ENCODE measurements around the gene DYRK1B.

DYRK1B gene

DNA sequence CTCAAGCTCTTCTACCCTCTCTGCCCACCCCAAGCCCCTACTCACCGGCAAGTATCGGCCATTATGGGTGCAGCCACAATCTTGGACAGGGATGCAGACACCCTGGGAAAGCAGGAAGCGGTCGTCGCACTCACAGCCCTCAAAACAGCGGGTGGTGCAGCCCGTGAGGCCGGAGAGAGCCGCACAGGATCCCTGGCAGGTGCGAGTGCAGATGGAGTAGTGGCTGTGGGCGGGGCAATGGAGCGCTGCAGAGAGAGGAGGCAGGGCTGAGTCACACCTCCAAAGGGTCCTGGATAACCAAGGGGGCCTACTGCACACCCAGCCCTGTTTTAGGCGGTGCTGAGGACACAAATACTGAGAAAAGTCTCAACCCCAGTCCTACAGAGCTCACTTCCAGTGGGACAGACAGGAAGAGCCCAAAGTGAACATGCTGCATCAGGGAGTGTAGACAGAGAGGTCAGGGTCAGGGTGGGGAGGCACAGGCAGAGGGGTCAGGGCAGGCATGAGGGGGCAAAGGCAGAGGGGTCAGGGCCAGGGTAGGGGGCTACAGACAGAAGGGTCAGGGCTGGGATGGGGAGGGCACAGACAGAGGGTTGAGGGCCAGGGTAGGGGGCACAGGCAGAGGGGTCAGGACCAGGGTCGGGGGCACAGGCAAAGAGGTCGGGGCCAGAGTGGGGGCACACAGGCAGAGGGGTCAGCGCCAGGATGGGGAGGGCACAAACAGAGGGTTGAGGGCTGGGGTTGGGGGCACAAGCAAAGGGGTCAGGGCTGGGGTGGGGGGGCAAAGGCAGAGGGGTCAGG lies 36.4 kb upstream of the DYRK1B start (continued):
- TF ChIP-seq, protein P1, sequence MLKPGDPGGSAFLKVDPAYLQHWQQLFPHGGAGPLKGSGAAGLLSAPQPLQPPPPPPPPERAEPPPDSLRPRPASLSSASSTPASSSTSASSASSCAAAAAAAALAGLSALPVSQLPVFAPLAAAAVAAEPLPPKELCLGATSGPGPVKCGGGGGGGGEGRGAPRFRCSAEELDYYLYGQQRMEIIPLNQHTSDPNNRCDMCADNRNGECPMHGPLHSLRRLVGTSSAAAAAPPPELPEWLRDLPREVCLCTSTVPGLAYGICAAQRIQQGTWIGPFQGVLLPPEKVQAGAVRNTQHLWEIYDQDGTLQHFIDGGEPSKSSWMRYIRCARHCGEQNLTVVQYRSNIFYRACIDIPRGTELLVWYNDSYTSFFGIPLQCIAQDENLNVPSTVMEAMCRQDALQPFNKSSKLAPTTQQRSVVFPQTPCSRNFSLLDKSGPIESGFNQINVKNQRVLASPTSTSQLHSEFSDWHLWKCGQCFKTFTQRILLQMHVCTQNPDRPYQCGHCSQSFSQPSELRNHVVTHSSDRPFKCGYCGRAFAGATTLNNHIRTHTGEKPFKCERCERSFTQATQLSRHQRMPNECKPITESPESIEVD (tag by site-specific recombination; IDR thresholded peaks at IDR 0.05) = no peak
- TF ChIP-seq OSR2 (tag by site-specific recombination; IDR thresholded peaks at IDR 0.05) (no peak), ZNF202 (tag by site-specific recombination; IDR thresholded peaks at IDR 0.05; ENCODE audit: borderline replicate concordance) (no peak), ZNF214 (tag by site-specific recombination; IDR thresholded peaks at IDR 0.05; ENCODE audit: borderline replicate concordance) (no peak), ZNF146 (tag by site-specific recombination; IDR thresholded peaks at IDR 0.05) (no peak), ZNF785 (tag by site-specific recombination; IDR thresholded peaks at IDR 0.05) (no peak), ZNF121 (tag by site-specific recombination; IDR thresholded peaks at IDR 0.05) (no peak), ZFP37 (tag by site-specific recombination; IDR thresholded peaks at IDR 0.05) (0 out of 2 replicates have a peak, but pooled peaks have one; percentile 36), ZNF37A (tag by site-specific recombination; IDR thresholded peaks at IDR 0.05) (no peak)
- TF ChIP-seq, protein P2, sequence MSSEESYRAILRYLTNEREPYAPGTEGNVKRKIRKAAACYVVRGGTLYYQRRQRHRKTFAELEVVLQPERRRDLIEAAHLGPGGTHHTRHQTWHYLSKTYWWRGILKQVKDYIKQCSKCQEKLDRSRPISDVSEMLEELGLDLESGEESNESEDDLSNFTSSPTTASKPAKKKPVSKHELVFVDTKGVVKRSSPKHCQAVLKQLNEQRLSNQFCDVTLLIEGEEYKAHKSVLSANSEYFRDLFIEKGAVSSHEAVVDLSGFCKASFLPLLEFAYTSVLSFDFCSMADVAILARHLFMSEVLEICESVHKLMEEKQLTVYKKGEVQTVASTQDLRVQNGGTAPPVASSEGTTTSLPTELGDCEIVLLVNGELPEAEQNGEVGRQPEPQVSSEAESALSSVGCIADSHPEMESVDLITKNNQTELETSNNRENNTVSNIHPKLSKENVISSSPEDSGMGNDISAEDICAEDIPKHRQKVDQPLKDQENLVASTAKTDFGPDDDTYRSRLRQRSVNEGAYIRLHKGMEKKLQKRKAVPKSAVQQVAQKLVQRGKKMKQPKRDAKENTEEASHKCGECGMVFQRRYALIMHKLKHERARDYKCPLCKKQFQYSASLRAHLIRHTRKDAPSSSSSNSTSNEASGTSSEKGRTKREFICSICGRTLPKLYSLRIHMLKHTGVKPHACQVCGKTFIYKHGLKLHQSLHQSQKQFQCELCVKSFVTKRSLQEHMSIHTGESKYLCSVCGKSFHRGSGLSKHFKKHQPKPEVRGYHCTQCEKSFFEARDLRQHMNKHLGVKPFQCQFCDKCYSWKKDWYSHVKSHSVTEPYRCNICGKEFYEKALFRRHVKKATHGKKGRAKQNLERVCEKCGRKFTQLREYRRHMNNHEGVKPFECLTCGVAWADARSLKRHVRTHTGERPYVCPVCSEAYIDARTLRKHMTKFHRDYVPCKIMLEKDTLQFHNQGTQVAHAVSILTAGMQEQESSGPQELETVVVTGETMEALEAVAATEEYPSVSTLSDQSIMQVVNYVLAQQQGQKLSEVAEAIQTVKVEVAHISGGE (tag by site-specific recombination; conservative IDR thresholded peaks at IDR 0.05; ENCODE audit: low read depth) = no peak
- TF ChIP-seq, protein P3, sequence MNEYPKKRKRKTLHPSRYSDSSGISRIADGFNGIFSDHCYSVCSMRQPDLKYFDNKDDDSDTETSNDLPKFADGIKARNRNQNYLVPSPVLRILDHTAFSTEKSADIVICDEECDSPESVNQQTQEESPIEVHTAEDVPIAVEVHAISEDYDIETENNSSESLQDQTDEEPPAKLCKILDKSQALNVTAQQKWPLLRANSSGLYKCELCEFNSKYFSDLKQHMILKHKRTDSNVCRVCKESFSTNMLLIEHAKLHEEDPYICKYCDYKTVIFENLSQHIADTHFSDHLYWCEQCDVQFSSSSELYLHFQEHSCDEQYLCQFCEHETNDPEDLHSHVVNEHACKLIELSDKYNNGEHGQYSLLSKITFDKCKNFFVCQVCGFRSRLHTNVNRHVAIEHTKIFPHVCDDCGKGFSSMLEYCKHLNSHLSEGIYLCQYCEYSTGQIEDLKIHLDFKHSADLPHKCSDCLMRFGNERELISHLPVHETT (tag by site-specific recombination; IDR thresholded peaks at IDR 0.05) = no peak

DNA sequence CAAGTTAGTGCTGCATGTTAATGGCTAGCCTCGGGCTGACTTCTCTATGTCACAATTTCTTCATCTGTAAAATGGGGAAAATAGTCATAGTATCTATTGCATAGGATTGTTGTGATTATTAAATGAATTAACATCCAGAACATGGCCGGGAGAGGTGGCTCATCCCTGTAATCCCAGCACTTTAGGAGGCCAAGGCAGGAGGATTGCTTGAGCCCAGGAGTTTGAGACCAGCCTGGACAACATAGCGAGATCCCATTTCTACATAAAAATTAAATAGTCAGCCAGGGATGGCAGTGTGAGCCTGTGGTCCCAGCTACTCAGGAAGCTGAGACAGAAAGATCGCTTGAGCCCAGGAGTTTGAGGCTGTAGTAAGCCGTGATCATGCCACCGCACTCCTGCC lies 34.0 kb upstream of the DYRK1B start:
- Histone ChIP-seq H3K9me3 (ENCODE audit: control insufficient read depth, insufficient read depth, low read depth, low read length) (no peaks in the 10 kb centered on the region), H3K4me3 (ENCODE audit: low read depth, low read length) (no peak overlapping the region), H3K36me3 (ENCODE audit: control insufficient read depth in 2 of 2, insufficient read depth in 1 of 2, low read length in 2 of 2) (no peaks in the 10 kb centered on the region), H3K27ac (ENCODE audit: extremely low read depth, low read depth, low read length) (no peak overlapping the region), H3K4me1 (ENCODE audit: control insufficient read depth, insufficient read depth, low read length) (peaks cover 6% of the 10 kb centered on the region)
- CTCF ChIA-PET = interaction anchor here (1.1 to 2.8 kb wide), 2 partner anchors 24 to 103 kb away, joined by 4 to 13 read pairs; partner anchors contain the start of gene PSMC4
- TF ChIP-seq ZNF121 (tag by site-specific recombination; IDR thresholded peaks at IDR 0.05) (peak; percentile 59; the same call in 1 of the 2 replicates), ZNF354C (tag by site-specific recombination; IDR thresholded peaks at IDR 0.05; ENCODE audit: borderline replicate concordance, low read depth) (no peak), ZNF664 (tag by site-specific recombination; IDR thresholded peaks at IDR 0.05) (0 out of 2 replicates have a peak, but pooled peaks have one; percentile 20)
- POLR2A ChIA-PET = no interaction called here

DNA sequence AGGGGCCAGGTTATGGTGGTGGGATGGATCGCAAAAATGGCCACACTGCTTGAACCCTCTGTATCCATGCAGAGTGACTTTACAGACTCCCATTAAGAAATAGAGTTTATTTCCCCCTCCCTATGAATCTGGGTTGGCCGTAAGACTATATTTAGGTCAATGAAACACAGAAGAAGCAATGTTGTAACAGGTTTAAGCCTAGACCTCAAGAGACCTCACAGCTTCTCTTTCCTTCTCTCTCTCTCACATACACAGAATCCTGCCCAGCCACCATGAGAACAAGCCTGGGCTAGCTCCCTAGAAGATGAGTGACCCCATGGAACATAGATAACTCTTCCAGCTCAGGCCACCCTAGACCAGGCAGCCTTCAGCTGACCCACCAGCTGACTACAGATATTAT lies 33.2 kb upstream of the DYRK1B start:
- Histone ChIP-seq H3K4me1 (ENCODE audit: control insufficient read depth, insufficient read depth, low read length) (peaks cover 6% of the 10 kb centered on the region), H3K4me3 (ENCODE audit: low read depth, low read length) (no peak overlapping the region), H3K27ac (ENCODE audit: extremely low read depth, low read depth, low read length) (no peak overlapping the region), H3K9me3 (ENCODE audit: control insufficient read depth, insufficient read depth, low read depth, low read length) (no peaks in the 10 kb centered on the region), H3K36me3 (ENCODE audit: control insufficient read depth in 2 of 2, insufficient read depth in 1 of 2, low read length in 2 of 2) (no peaks in the 10 kb centered on the region)
- CTCF ChIA-PET = interaction anchor here (1.1 to 2.8 kb wide), 2 partner anchors 23 to 104 kb away, joined by 4 to 13 read pairs; partner anchors contain the start of gene PSMC4
- POLR2A ChIA-PET = interaction anchor here (0.5 to 1.5 kb wide), 2 partner anchors 45 to 130 kb away, joined by 4 read pairs; partner anchors contain the start of gene ZNF546
- TF ChIP-seq HOXD13 (CRISPR knock-in tag; IDR thresholded peaks at IDR 0.05; ENCODE audit: borderline replicate concordance) (no peak), ZNF391 (tag by site-specific recombination; IDR thresholded peaks at IDR 0.05; ENCODE audit: borderline replicate concordance, low read depth) (no peak), KLF8 (tag by site-specific recombination; IDR thresholded peaks at IDR 0.05) (no peak), SCRT1 (tag by site-specific recombination; IDR thresholded peaks at IDR 0.05; ENCODE audit: borderline replicate concordance) (no peak), ZNF621 (tag by site-specific recombination; IDR thresholded peaks at IDR 0.05) (no peak), MEIS1 (CRISPR knock-in tag; IDR thresholded peaks at IDR 0.05; ENCODE audit: borderline replicate concordance) (no peak), ZFP37 (tag by site-specific recombination; IDR thresholded peaks at IDR 0.05) (no peak)
- TF ChIP-seq, protein P4, sequence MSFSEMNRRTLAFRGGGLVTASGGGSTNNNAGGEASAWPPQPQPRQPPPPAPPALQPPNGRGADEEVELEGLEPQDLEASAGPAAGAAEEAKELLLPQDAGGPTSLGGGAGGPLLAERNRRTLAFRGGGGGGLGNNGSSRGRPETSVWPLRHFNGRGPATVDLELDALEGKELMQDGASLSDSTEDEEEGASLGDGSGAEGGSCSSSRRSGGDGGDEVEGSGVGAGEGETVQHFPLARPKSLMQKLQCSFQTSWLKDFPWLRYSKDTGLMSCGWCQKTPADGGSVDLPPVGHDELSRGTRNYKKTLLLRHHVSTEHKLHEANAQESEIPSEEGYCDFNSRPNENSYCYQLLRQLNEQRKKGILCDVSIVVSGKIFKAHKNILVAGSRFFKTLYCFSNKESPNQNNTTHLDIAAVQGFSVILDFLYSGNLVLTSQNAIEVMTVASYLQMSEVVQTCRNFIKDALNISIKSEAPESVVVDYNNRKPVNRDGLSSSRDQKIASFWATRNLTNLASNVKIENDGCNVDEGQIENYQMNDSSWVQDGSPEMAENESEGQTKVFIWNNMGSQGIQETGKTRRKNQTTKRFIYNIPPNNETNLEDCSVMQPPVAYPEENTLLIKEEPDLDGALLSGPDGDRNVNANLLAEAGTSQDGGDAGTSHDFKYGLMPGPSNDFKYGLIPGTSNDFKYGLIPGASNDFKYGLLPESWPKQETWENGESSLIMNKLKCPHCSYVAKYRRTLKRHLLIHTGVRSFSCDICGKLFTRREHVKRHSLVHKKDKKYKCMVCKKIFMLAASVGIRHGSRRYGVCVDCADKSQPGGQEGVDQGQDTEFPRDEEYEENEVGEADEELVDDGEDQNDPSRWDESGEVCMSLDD (tag by site-specific recombination; IDR thresholded peaks at IDR 0.05) = no peak
- TF ChIP-seq, protein P5, sequence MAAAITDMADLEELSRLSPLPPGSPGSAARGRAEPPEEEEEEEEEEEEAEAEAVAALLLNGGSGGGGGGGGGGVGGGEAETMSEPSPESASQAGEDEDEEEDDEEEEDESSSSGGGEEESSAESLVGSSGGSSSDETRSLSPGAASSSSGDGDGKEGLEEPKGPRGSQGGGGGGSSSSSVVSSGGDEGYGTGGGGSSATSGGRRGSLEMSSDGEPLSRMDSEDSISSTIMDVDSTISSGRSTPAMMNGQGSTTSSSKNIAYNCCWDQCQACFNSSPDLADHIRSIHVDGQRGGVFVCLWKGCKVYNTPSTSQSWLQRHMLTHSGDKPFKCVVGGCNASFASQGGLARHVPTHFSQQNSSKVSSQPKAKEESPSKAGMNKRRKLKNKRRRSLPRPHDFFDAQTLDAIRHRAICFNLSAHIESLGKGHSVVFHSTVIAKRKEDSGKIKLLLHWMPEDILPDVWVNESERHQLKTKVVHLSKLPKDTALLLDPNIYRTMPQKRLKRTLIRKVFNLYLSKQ (tag by site-specific recombination; IDR thresholded peaks at IDR 0.05; ENCODE audit: borderline replicate concordance) = no peak
